HG03103 (cell line): ENCODE results near the gene CLTC.

Experiments used
- ATAC-seq: cut with Tn5 transposase; IDR thresholded peaks from one replicate; pipeline ENCODE4 v1.9.1; 2021; ENCODE audit warnings: low read depth; ENCODE audit not compliant: unreplicated experiment

Gene CLTC

DNA sequence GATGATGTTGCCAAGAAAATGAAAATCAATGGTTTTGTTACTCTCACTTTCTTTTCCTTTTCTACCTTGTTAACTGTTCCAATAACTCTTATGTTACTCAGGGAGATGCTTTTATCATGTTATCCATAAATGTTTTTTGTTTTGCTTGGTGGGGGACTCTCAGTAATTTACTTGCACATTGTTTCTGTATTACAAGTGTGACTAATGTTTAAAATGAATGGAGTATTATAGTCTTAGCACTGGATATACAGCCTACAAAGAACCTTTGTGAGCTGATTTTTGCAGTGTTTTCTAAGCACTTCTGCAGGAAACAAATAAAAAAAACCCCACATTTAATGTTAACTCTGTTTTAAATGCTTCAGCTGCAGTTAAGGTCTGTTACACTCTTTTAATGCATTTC, 99.8 kb downstream of the CLTC start:
- no peak for ATAC-seq

DNA sequence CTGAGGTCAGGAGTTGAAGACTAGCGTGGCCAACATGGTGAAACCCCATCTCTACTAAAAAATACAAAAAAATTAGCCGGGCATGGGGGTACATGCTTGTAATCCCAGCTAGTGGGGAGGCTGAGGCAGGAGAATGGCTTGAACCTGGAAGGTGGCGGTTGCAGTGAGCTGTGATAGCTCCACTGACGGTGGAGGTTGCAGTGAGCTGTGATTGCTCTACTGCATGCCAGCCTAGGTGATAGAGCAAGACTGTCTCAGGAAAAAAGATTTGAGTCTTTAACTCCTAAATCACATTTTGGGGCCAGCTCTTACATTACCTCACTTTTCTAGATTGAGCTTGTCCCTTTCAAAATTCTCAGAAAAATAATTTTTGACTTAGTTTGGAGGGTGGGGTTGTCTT, 102.9 kb downstream of the CLTC start:
- no peak for ATAC-seq

DNA sequence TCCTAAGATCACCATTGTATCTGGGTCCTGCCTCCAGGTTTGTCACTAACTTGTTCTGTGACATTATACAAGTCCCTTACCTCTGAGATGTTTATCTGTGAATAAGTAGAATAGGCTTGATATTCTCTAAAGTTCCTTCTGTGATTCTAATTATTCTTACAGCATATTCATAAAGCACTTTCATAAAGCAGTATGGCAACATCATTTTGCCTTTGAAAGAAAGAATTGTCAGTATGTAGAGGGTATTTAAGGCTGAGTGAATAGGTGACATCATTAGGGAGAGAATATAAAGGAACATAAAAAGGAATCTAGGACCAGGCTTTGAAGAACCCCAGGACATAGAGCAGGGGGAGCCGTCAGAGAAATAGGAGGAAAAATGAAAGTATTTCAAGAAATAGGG, 103.3 kb downstream of the CLTC start:
- no peak for ATAC-seq

DNA sequence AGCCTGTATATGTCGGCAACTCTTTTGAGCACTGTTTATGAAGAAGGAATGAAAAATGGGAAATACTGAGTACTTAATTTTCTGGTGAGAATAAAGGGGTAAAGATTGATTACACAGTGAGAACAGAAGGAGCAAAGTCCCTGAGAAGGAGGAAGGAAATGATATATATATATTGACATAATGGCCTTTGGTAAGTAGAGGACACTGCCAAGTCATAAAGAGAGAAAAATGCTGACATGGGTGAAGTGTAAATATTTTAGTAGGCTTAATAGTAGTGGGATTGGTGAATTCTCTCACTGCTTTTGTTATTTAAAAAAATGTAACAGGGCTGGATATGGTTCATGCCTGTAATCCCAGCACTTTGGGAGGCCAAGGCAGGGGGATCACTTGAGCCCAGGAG, 103.9 kb downstream of the CLTC start:
- no peak for ATAC-seq

DNA sequence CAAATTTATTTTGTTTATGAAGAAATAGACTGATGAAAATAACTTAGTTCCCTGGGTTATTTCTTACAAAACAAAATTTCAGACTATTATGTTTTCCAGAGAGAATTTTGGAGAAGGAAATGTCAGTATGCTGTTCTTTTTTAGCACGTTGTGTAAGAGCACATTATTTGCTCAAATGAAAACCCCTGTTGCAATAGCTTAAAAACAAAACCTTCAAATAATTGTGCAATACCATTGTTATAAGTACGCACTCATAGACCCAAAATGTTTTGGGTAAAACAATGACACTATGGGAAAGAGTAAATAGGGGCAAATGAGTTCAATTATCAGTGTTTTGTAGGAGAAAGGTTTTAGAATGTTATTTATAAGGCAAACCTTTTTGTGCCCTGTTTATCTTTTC, 106.0 kb downstream of the CLTC start:
- no peak for ATAC-seq

DNA sequence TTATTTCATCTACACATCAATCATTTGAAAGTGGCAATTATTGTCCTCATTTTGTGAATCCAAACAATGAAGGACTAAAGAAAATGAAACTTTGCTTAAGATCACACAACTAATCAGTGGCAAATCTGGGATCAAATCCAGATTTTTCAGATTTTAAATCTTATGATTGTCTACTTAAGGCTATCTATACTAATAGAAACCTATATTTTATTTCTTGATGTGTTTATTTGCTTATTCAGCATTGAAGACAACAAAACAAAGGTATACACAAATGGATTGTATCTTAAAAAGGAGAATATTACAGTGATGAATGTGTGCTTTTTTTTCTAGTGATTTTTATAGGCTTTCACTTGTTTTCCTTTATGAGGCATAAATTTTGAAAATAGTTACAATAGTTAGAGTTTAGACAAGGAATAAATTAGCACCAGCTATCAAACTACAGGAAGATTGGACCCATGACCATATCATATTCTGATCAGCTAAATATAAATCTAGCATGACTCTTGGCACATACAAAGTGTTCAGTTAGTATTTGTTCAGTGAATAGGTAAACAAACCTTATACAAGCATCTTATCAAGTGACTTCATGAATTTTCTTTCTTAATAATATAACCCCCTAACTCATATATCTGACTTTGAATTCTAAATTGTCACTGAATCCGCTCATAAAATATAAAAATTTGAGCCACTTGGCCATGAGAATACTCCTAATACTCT, 108.3 kb downstream of the CLTC start:
- ATAC-seq = no peak

DNA sequence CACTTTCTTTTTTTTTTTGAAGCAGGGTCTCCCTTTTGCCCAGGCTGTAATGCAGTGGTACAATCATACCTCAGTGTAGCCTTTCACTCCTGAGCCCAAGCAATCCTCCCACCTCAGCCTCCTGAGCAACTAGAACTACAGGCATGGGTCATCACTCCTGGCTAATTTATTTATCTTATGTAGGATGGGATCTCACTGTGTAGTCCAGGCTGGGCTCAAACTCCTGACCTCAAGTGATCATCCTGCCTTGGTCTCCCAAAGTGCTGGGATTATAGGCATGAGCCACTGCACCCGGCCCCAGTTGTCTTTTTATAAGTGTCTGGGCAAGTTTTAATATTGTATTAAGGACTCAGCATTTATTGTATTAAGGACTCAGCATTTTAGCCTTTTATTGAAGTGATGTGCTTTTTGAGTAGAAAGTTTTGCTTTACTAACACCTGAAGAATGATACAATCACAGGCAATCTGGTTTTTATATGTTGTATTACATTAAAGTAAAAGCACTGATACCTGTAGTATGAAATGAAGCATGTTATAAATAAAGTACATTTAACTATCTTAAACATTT, 110.7 kb downstream of the CLTC start:
- ATAC-seq = no peak

DNA sequence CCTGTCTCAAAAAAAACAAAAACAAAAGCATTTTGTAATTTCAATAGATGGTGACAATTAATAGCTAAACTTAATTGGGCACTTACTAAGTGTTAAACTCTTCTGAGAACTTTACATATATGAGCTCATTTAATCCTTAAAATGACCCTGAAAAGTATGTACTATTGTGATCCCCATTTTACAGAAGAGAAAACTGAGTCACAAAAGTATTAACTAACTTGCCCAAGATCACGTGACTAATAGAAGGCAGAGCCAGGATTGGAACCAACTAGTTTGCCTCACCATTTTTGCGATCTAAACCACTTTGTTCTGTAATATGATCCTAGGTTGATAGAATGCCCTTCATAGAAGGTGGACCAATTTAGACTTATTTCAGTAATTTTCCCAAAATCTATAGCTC, 114.0 kb downstream of the CLTC start:
- no peak for ATAC-seq

DNA sequence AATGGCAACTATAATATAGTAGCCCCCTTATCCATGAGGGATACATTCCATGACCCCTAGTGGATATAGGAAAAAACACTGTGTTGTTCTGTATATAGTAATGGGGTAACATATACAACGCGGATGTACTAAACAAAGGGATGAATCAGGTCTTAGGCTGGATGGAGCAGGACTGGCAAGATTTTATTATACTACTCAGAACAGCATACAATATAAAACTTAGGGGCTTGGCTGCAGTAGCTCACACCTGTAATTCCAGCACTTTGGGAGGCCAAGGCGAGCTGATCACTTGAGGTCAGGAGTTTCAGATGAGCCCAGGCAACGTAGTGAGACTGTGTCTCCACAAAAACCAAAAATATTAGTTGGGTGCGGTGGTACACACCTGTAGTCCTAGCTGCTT, 114.5 kb downstream of the CLTC start:
- no peak for ATAC-seq

DNA sequence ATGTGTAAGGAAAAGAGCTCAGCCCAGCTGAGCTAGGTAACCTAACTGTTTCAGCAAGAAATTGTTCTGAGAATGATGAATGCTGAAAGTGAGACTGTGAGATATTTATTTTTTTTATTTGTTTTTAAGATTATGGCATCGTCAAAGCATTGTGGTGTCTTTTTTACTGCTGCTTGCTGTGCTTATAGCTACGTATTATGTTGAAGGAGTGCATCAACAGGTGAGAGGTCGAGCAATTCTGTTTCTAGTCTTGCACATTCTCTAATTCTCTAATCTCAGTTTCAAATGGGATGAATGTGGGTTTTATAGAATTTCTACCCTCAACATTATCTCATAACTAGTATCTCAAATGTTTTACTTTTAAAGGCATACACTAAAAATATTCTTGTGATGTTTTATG, 117.6 kb downstream of the CLTC start:
- no peak for ATAC-seq

DNA sequence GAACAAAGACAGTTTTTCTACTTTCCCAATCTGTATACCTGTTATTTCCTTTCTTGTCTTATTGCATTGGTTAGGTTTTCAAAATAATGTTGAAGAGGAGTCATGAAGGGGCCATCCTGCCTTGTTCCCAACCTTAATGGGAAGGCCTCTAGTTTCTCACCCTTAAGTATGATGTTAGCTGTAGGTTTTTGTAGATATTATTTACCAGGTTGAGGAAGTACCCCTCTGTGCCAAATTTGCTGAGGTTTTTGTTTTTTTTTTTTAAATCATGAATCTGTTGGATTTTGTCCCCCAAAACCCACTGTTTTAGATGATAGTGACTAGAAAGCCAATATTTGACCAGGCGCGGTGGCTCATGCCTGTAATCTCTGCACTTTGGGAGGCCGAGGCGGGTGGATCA, 124.1 kb downstream of the CLTC start:
- ATAC-seq = no peak

DNA sequence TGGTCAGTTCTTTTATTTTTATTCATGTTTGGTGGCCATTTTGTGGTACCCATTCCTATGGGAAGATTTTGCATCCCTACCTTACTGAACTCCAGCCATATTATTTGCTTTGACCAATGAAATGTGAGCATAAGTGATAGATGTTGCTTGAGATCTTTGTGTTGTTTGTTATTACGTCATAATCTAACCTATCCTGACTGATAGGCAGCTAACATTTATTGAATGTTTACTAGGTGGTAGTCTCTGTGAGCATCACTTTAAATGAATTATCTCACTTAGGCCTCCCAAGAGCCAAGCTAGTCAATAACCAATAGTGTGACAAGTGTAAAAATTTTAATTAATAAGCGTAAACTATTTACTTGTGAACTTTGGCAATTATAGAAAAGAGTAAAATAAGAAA, 125.3 kb downstream of the CLTC start:
- ATAC-seq = no peak
